Hematopoietic multipotent progenitor cell (in vitro differentiated cells): ENCODE measurements around the gene CMIP. TPM values are rescaled to one million over a fixed set of nuclear protein-coding genes. Genes with fewer than 3 reads are reported as not detected.

Source experiments
- DNase-seq, 3 donors: peaks; one replicate each; pipeline ENCODE4 v3.0.0-alpha.2; 2011 to 2015; ENCODE audit warnings: low read depth in 2 of 3, low spot score in 2 of 3
- total RNA-seq: library from RNA; depleted of rRNA; stranded (reverse); fragments of >200 nt; gene quantifications from one replicate; pipeline ENCODE4 v1.2.3, GENCODE V29; 2012

The CMIP gene
- total RNA-seq, 1 donor = 45.2 TPM

GRCh38 chr16:81641395-81642106 is 196.9 kb downstream of the CMIP start:
- no peak for DNase-seq

DNA sequence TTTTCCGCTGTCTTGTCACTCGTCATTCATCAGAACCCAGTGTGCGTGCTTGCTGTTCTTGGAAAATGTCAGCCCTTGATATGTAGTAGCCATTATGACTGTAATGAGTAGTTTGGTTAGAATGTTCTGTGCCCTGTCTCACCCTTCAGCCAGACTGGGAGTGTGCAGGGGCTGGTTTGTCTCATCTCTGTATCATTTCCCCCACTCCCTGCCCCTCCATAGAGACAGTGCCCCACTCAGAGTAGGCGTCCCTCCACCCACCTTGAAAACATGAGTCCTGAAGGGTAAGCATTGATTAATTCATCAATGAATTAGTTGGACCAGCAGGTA is 197.5 kb downstream of the CMIP start:
- no peak for DNase-seq

DNA sequence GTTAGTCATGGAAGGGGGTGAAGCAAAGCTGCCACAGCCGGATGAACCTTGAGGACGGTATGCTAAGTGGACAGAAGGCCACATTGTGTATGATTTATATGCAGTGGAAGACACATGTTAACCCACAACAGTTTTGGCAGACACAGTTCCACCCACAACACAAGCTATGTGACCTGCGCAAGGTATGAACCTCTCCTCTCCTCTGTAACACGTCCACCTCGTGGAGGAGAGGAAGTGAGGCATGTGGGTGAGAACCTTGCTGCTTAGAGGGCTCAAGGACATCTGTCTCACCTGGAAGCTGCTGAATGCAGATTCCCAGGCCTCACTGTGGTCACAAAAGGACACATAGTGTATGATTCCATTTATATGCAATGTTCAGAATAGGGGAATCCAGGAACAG is 198.3 kb downstream of the CMIP start:
- DNase-seq = no peak

GRCh38 chr16:81645266-81645694 is 200.7 kb downstream of the CMIP start:
- DNase-seq = no peak

DNA sequence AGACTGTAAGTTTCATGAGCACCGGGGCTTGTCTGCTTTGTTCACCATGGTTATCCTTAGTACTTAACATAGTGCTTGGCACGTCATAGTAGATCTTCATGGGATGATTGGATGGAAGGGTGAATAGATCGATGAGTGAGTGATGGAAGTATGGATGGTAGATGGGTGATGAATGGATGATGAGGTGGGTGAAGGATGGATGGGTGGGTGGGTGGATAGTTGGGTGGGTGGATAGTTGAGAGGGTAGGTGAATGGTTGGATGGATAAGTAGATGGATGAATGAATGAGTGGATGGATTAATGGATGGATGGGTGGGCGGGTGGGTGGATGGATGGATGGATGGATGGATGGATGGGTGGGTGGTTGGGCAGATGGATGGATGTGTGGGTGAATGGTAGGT is 201.3 kb downstream of the CMIP start:
- no peak for DNase-seq

DNA sequence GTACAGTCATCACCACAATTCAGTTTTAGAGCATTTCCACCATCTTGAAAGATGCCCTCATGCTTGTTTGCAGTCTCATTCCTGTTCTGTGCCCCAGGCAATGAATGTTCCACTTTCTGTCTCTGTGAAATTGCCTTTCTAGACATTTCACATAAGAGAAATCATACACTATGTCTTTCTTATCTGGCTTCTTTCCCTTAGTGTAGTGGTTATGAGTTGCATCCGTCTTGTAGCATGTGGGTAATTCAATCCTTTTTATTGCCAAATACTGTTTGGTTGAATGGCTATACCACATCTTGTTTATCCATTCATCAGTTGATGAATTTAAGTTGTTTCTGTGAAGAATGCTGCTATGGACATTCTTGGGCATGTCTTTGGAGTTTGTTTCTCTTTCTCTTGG is 202.0 kb downstream of the CMIP start:
- DNase-seq = no peak

DNA sequence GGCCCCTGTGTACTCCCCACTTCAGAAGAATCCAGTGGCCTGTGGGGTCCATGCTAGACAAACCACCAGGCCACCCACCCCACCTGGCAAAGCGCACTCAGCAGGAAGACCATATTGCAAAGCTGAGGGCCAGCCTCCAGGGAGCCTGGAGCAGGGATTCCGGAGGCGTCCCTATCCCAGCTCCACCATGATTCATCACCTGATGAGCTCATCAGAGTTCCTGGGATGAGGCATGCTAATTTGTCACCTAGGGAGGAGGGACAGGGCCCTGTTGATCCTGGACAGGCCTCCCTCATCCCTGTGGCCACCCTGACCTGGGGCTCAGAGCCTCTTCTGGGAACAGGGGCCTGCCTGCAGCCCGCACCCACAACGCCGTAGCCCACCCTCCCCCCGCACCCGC is 202.9 kb downstream of the CMIP start:
- no peak for DNase-seq

- no peak for DNase-seq
Measured at GRCh38 chr16:81649561-81650184, 205.1 kb downstream of the CMIP start.

DNA sequence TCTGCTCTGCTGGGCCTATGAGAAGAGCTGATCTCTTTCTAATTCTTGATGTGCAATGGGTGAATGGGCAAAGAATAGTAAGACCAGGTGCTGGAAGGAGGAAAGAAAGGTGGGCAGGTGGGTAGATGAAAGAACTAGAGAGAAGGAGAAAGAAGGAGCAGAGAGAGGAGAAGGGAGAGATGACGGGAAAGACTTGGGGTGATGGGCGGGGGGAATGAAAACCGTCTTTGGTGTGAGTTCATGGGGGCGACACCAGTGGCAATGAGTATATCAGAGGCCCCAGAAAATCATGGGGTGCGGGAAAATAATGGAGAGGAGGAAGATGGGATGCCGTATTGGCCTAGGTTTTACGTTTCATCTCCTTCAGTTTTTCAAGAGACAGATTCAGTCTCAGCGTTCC is 205.7 kb downstream of the CMIP start:
- DNase-seq = no peak

- DNase-seq = no peak
Measured at GRCh38 chr16:81650982-81651562, 206.5 kb downstream of the CMIP start.

DNA sequence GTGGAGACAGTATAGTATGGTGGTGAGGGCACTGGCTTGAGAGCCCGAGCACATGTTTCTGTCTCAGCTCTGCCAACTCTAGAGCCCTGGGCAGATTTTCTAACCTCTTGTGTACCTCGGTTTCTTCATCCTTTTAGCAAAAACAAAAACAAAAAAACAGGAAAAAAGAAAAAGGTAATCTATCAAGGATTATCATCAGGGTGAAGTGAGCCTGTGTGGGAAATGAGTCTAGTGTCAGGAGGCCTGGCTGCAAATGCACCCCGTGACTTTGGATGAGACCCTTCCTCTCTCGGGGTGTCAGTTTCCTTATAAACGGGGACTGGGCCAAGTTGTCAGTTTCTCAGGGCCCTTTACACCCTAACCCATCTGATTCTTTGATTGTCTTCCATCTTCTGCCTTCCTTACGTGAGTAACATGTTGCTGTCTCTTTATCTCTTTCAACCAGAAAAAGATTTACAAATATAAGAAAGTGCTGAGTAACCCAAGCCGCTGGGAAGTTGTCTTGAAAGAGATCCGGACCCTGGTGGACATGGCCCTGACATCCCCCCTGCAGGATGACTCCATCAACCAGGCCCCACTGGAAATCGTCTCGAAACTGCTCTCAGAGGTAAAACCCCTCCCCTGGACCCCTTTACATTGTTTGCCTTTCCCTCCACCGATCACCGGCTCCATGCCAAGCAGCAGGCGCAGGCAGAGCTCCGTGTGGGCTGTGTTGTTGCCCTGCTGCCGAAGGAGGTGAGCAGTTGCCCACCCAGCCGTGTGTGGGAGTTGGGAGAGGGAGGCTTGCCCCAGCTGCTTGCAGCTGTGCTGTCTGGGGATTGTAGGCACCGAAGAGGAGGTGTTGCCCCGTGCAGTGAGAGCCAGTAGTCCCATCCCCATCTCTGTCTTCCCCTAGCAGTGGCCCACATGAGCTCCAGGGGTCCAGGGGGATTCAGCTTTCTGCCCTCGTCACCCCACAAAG is 207.4 kb downstream of the CMIP start:
- no peak for DNase-seq

DNA sequence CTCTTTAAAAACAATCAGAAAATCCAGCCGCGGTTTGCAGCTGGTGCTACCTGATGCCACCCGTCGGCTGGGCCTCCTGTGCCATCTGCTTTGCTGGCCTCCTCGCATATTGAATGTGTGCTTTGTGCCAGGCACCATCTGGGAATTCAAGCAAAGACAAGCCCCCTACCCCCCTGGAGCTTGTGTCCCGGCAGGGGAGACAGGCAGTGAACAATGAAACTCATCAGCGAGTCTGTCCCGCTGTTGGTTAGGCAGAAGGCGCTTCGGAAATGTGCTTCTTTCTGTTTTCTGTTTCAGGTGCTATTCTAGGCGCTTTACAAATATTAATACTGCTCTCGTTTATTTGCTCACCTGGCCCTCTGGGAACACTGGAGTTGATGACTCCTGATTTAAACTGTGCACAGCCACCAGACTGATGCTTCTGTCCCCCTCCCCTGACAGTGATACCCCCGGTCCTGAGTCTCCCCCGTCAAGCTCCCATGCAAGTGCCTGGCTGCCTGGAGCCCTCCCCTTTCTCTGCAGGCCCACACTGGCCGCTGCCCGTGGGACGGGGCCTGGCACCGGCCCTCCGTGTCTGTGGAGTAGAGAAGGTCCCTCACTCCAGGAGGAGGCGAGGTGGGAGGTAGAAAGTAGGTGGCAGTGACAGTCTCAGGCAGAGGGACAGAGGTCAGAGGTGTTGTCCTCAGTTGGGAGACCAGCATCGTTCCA is 208.3 kb downstream of the CMIP start:
- DNase-seq = no peak

DNA sequence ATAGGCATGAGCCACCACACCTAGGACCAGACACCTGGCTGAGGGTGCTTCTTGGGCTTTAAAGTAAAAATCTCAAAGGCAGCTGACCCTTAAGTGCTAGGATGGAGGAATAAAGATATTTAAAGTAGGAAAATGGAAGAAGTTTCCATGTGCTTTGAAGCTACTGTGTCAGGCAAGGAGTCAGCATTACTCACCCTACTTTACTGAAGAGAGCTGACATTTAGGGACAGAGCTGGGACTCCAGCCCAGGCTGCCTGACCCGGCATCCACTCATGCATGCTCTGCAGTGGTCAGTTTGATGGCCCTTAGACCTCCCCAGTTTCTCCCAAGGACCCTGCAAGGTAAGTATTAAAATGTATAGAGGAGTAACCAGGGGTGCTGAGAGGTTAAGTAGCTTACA is 209.7 kb downstream of the CMIP start:
- no peak for DNase-seq

- DNase-seq = no peak
Measured at GRCh38 chr16:81655469-81656162, 211.0 kb downstream of the CMIP start.

DNA sequence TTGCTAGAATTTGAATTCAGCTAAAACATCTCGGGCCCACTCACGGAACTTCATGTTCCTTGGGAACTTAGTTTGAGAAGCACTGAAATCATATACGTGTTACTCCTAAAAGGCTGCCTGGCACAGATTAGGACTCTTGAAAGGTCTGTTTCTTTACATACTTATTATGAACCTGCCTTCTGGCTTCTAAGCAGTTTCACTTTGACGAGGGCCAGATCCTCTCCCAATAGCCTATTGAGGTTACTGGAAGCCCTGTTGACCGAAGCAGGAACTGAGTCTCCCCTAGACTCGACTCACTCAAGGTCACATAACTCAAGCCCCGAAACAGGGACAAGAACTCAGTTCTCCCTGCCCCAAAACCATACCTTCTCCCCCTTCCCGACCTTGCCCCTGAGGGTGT is 212.6 kb downstream of the CMIP start:
- DNase-seq = no peak

DNA sequence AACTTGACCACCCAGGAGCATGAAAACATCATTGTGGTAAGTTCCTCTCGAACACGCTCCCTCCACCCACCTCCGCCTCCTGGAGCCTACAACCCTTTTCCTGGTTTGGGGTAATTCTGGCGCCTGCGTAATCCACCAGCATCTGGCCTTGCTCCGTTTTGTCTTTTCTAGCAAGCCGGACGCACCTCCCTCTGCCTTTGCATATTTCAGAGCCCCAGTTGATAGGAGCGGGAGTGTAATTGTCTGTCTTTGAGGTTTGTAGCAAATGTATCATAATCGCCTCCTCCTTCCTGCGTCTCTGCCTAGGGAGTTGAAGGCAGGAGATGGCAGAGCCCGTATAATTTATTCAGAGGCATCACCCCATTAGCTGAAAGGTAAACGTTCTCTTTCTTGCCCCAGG is 213.2 kb downstream of the CMIP start:
- DNase-seq = no peak

- no peak for DNase-seq
Measured at GRCh38 chr16:81658373-81658772, 213.8 kb downstream of the CMIP start.

DNA sequence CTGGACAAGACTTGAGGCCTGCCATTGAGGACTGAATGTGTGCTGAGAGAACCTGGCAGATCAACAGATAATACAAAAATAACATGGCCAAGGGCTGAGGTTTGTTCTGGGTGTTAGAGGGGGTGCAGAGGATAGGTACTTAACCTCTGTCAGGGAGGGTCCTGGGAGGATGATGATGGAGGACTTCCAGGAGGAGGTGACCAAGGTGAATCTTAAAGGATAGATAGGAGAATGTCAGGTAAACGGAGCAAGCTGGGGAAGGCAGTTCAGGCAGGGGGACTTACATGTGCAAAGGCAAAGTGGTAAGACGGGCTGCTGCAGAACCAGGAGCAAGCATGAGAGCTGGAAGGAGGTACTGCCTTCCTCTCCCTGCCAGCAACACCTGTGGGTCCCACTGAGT is 214.6 kb downstream of the CMIP start:
- DNase-seq = no peak

- no peak for DNase-seq
Measured at GRCh38 chr16:81661082-81661481, 216.5 kb downstream of the CMIP start.

DNA sequence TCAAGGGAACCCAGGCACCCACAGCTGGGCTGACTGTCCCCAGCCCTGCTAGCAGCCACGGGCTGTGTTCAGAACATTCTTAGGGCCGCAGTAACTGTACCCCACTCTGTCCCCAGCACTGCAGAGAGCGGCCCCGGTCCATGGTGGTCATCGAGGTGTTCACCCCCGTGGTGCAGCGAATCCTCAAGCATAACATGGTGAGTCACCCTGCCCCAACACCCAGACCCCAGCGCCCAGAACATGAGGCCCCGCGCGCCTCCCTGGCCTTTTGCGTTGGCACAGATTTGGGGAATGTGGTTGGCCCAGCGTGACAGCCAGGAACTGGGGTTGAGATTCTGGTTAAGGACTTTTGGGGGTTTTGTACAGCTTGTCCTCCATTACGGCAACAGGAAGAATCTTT is 219.5 kb downstream of the CMIP start:
- no peak for DNase-seq
